Testis (tissue), 3 donors: ENCODE results near the gene GAK. TPM values are rescaled to one million over a fixed set of nuclear protein-coding genes. Genes with fewer than 3 reads are reported as not detected.

Source experiments
- DNase-seq: peaks from one replicate; pipeline ENCODE4 v3.0.0-alpha.2; 2019
- H3K27ac ChIP-seq, 2 donors: fragments of 200-600 bp; sonication (generic); one replicate each; pipeline ENCODE4 v1.5.1; 2019
- H3K27me3 ChIP-seq: fragments of 200-600 bp; sonication (generic); one replicate; pipeline ENCODE4 v1.5.1; 2019
- H3K36me3 ChIP-seq: fragments of 200-600 bp; sonication (generic); one replicate; pipeline ENCODE4 v1.5.1; 2017; ENCODE audit warnings: low read depth; ENCODE audit errors: missing control alignments
- H3K4me1 ChIP-seq: fragments of 200-600 bp; sonication (generic); one replicate; pipeline ENCODE4 v1.5.1; 2019
- H3K4me3 ChIP-seq, 2 donors: fragments of 200-600 bp; sonication (generic); one replicate each; pipeline ENCODE4 v1.5.1; 2017 to 2019
- H3K9me3 ChIP-seq: fragments of 200-600 bp; sonication (generic); one replicate; pipeline ENCODE4 v1.5.1; 2017
- POLR2A ChIP-seq: fragments of 450-650 bp; IDR thresholded peaks from one replicate; pipeline ENCODE4 v1.6.1; 2017; ENCODE audit warnings: antibody characterized with exemption, mild to moderate bottlenecking, moderate library complexity
- WGBS, 2 donors: methylation state at CpG; one replicate each; pipeline ENCODE4 v1.1.5; 2018; 5-methylcytosine and 5-hydroxymethylcytosine counted together
- intact Hi-C: fragments of 100-400 bp; cut with DNase I; formaldehyde crosslinking; loops from one replicate; pipeline ENCODE4 v1.15.1; 2023; ENCODE audit warnings: low total_unique reads
- polyA plus RNA-seq: library from polyadenylated mRNA; stranded (reverse); fragments of 350-450 nt; fragmentation: Illumina TruSeq; extraction: RNeasy Lipid Tissue Mini Kit (QIAGEN cat#74804); gene quantifications from one replicate; pipeline ENCODE4 v1.2.3, GENCODE V29; 2014; ENCODE audit warnings: low read depth, low replicate concordance; ENCODE audit not compliant: insufficient read depth
- total RNA-seq, 2 donors: library from RNA; depleted of rRNA; stranded (reverse); fragments of >200 nt; gene quantifications; one replicate each; pipeline ENCODE4 v1.2.3, GENCODE V29; 2016
- TF ChIP-seq, protein P1 (sequence below), 3 experiments: fragments of 450-650 bp in 2 of 3; fragments of 200-600 bp in 1 of 3; sonication (generic) in 1 of 3; IDR thresholded peaks; one replicate each; pipeline ENCODE4 v1.5.1; 2016 to 2019; ENCODE audit warnings: antibody characterized with exemption in 3 of 3, mild to moderate bottlenecking in 2 of 3, moderate library complexity in 1 of 3

The GAK gene
- total and polyA plus RNA-seq, 3 donors from 2014 or later = 130 to 229 (median 226) TPM

GRCh38 chr4:963276-964225 lies 31.4 kb upstream of the GAK start:
- intact Hi-C loops = no loop called here
- Histone ChIP-seq H3K9me3 (no peaks in the 10 kb centered on the region), H3K27ac (no peak overlapping the region), H3K27me3 (no peaks in the 10 kb centered on the region), H3K4me3 (no peak overlapping the region), H3K4me1 (no peaks in the 10 kb centered on the region), H3K36me3 (no peaks in the 10 kb centered on the region)
- TF ChIP-seq, protein P1, sequence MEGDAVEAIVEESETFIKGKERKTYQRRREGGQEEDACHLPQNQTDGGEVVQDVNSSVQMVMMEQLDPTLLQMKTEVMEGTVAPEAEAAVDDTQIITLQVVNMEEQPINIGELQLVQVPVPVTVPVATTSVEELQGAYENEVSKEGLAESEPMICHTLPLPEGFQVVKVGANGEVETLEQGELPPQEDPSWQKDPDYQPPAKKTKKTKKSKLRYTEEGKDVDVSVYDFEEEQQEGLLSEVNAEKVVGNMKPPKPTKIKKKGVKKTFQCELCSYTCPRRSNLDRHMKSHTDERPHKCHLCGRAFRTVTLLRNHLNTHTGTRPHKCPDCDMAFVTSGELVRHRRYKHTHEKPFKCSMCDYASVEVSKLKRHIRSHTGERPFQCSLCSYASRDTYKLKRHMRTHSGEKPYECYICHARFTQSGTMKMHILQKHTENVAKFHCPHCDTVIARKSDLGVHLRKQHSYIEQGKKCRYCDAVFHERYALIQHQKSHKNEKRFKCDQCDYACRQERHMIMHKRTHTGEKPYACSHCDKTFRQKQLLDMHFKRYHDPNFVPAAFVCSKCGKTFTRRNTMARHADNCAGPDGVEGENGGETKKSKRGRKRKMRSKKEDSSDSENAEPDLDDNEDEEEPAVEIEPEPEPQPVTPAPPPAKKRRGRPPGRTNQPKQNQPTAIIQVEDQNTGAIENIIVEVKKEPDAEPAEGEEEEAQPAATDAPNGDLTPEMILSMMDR (IDR thresholded peaks at IDR 0.05) = no peak
- TF ChIP-seq POLR2A = no peak
- 90 to 95% methylated on average over 20 to 34 of the region's 39 CpGs for WGBS, 2 donors
- no peak for DNase-seq

DNA sequence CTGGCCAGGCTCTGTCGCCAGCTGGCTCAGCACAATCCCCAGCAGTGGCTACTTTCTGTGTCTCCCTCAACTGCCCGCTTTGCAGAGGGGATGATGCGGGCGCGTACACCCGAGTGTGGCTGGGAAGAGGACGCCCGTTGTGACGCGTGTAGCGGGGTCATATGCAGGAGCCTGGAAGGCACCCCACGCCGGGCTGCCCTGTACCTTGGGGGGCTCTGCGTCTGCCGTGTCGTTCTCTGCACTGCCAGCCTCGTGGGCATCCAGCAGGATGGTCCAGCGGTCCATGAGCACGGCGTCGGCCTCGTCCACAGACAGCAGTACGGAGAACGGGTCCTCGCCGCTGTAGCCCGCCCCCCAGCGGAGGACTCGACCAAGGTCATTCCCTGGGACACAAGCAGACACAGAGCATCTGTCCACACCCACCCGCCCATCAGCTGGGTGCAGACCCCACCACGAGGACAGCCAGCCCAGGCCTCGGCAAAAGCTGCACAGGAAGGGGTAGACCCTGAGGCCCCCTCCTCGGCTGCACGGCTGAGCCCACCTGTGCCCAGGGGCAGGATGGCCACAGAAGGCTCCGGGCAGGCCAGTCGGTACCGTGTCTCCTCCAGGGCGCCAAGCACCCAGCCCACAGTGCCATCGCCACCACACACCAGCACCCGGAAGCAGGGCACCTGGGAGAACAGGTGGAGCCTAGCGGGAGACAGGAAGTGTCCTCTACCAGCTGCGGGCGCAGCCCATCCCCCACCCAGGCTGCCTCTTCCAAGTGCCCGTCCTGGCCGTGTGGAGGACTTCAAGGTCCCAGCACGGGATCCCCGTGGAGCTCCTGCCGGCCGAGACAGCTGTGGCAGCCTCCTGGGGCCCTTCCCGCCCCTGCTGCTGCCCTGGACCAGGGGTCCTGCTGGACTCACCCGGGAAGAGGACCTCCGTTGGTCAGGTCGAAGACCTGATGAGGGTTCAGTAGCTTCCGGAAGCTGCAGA lies 30.4 kb upstream of the GAK start:
- Histone ChIP-seq H3K4me1 (no peaks in the 10 kb centered on the region), H3K9me3 (no peaks in the 10 kb centered on the region), H3K27me3 (no peaks in the 10 kb centered on the region), H3K4me3 (no peak overlapping the region), H3K36me3 (no peaks in the 10 kb centered on the region), H3K27ac (no peak overlapping the region)
- TF ChIP-seq, protein P1 (IDR thresholded peaks at IDR 0.05) = no peak
- no peak for TF ChIP-seq POLR2A
- intact Hi-C loops = no loop called here
- no peak for DNase-seq
- 93 to 94% methylated on average over 19 to 50 of the region's 54 CpGs for WGBS, 2 donors

DNA sequence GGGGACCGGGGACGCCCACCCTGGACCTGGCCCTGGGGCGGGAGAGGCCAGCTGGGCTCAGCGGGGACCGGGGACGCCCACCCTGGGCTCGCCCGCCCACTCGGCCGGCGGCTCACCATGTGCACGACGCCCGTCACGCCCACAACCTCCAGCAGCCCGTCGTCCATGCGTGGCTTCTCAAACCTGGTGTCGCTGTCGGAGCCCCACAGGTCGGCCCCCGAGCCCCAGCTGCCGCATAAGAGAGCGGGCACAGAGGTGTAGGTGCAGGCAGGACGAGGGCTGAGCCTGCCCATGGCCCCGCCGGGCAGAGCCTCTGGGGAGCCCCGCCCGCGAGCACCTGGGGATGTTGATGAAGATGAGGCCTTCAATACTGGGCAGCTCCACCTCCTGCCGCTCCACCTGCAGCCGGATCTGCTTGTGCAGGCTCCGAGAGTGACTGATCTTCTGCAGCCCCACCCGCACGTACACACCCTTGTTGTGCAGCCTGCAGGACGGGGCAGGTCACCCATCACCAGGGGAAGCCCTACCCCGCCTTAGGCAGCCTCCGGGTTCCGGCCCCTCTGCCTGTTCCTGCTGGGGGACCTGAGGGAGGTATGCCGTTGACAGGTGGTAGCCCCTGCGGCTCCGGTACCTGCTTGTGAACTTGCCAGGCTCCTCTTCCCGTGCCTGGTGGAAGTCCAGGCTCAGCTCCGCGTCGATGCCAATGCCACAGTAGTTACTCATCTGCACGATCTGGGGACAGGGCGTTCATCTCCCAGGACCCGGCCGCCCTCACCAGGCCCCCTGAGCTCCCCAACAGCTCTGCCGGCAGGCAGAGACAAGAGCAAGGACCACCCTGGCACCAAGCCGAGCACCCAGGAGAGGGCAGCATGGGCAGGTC lies 29.5 kb upstream of the GAK start:
- Histone ChIP-seq H3K4me1 (no peaks in the 10 kb centered on the region), H3K4me3 (no peak overlapping the region), H3K27ac (no peak overlapping the region), H3K27me3 (no peaks in the 10 kb centered on the region), H3K36me3 (no peaks in the 10 kb centered on the region), H3K9me3 (no peaks in the 10 kb centered on the region)
- 93 to 98% methylated on average over 10 to 40 of the region's 52 CpGs for WGBS, 2 donors
- intact Hi-C loops = no loop called here
- no peak for TF ChIP-seq POLR2A
- TF ChIP-seq, protein P1 (IDR thresholded peaks at IDR 0.05) = no peak
- DNase-seq = no peak

DNA sequence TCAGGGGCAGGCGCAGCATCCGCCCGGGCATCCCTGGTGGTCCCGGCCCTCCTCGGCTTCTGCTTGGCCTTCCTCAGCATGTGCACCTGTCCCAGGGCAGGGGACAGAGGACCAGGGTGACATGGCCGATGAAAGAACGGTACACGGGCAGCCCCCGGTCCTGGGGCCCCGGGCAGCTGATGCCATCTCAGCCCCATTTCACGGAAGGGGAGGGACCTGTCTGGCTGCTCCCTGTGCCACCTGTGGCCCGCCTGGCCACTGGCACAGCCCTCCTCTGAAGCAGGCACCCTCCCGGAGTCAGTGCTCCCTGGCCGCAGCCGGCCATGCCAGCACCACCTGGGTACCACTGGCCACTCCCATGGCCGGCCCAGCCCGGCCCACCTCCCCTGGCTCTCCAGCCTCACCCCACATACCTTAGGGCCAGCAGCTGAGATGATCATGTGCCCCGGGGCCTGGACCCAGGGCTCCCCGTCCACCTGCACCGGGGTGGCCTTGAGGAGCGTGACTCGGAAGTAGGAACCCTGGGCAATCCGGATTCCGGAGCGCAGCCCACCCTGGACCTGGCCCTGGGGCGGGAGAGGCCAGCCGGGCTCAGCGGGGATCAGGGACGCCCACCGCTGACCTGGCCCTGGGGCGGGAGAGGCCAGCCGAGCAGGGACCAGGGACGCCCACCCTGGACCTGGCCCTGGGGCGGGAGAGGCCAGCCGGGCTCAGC lies 28.7 kb upstream of the GAK start:
- TF ChIP-seq, protein P1 (IDR thresholded peaks at IDR 0.05) = no peak
- no peak for TF ChIP-seq POLR2A
- no peak for DNase-seq
- Histone ChIP-seq H3K27ac (no peak overlapping the region), H3K36me3 (no peaks in the 10 kb centered on the region), H3K4me1 (no peaks in the 10 kb centered on the region), H3K4me3 (no peak overlapping the region), H3K9me3 (no peaks in the 10 kb centered on the region), H3K27me3 (no peaks in the 10 kb centered on the region)
- WGBS, 2 donors = 82 to 96% methylated on average over 6 to 33 of the region's 35 CpGs
- intact Hi-C loops = no loop called here
